Measurements from ENCODE around the gene SH2D4B. TPM values are rescaled to one million over a fixed set of nuclear protein-coding genes. Genes with fewer than 3 reads are reported as not detected.

SH2D4B gene
- total RNA-seq, 4 donors from 2014 or later, result 0.13 TPM; not detected in 3

DNA sequence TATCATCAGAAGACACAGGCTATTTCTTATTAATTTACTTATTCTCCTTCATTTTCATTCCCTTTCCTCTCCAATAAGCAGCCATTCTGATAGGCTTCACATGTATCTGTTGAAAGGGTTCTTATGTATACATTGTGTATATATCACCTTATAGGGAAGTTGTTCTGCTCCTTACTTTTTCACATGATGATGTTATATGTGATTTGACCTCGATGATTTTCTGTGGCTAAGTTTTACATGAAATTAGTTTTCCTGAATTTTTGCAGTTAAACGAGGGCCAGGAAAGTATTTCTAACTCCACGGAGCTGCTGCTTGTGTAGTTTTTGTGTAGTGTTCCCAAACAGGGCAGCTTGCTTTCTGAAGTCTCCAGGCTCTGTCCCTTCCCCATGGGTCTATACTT lies 84.5 kb downstream of the SH2D4B start:
- Histone ChIP-seq H3K4me1 (no peaks in the 10 kb centered on the region), H3K4me3 (no peak overlapping the region), H3K27me3 (no peaks in the 10 kb centered on the region), H3K9me3 (no peaks in the 10 kb centered on the region), H3K27ac (no peak overlapping the region), H3K36me3 (no peaks in the 10 kb centered on the region)
- intact Hi-C loops (cut with DNase I), result no loop called here
- DNase-seq, result no peak
- WGBS, 2 donors, result 71 to 72% methylated on average over 3 of the region's 3 CpGs
- TF ChIP-seq POLR2A (IDR thresholded peaks at IDR 0.05), result no peak
- TF ChIP-seq, protein P1, sequence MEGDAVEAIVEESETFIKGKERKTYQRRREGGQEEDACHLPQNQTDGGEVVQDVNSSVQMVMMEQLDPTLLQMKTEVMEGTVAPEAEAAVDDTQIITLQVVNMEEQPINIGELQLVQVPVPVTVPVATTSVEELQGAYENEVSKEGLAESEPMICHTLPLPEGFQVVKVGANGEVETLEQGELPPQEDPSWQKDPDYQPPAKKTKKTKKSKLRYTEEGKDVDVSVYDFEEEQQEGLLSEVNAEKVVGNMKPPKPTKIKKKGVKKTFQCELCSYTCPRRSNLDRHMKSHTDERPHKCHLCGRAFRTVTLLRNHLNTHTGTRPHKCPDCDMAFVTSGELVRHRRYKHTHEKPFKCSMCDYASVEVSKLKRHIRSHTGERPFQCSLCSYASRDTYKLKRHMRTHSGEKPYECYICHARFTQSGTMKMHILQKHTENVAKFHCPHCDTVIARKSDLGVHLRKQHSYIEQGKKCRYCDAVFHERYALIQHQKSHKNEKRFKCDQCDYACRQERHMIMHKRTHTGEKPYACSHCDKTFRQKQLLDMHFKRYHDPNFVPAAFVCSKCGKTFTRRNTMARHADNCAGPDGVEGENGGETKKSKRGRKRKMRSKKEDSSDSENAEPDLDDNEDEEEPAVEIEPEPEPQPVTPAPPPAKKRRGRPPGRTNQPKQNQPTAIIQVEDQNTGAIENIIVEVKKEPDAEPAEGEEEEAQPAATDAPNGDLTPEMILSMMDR (IDR thresholded peaks at IDR 0.05), result no peak

- H3K9me3 ChIP-seq, result no peaks in the 10 kb centered on the region
- H3K27me3 ChIP-seq, result no peaks in the 10 kb centered on the region
- no peak overlapping the region for H3K27ac ChIP-seq
- H3K4me3 ChIP-seq, result no peak overlapping the region
- H3K4me1 ChIP-seq, result no peaks in the 10 kb centered on the region
- TF ChIP-seq, protein P1 (IDR thresholded peaks at IDR 0.05), result no peak
- TF ChIP-seq POLR2A (IDR thresholded peaks at IDR 0.05), result no peak
- WGBS, 2 donors, result no CpG with 5 or more reads among the region's 1 CpG
- no peaks in the 10 kb centered on the region for H3K36me3 ChIP-seq
- no peak for DNase-seq
- intact Hi-C loops (cut with DNase I), result no loop called here
Measured at GRCh38 chr10:80630324-80630723, 92.6 kb downstream of the SH2D4B start.

- DNase-seq, result no peak
- WGBS, 2 donors, result 71 to 73% methylated on average over 1 to 5 of the region's 7 CpGs
- TF ChIP-seq POLR2A (IDR thresholded peaks at IDR 0.05), result no peak
- TF ChIP-seq, protein P1 (IDR thresholded peaks at IDR 0.05), result no peak
Measured at GRCh38 chr10:80632742-80633141, 95.0 kb downstream of the SH2D4B start.

GRCh38 chr10:80633383-80633860 lies 95.7 kb downstream of the SH2D4B start:
- Histone ChIP-seq H3K27ac (no peak overlapping the region), H3K4me3 (no peak overlapping the region), H3K4me1 (no peaks in the 10 kb centered on the region), H3K9me3 (no peaks in the 10 kb centered on the region), H3K27me3 (no peaks in the 10 kb centered on the region), H3K36me3 (no peaks in the 10 kb centered on the region)
- DNase-seq, result no peak
- intact Hi-C loops (cut with DNase I), result no loop called here
- WGBS, 2 donors, result 53% methylated on average over 4 of the region's 4 CpGs
- TF ChIP-seq, protein P1 (IDR thresholded peaks at IDR 0.05), result no peak
- no peak for TF ChIP-seq POLR2A (IDR thresholded peaks at IDR 0.05)

More at GRCh38 chr10:80632742-80633141, 95.0 kb downstream of the SH2D4B start:
- no peaks in the 10 kb centered on the region for H3K4me1 ChIP-seq
- H3K4me3 ChIP-seq, result no peak overlapping the region
- H3K9me3 ChIP-seq, result no peaks in the 10 kb centered on the region
- no peaks in the 10 kb centered on the region for H3K36me3 ChIP-seq
- H3K27ac ChIP-seq, result no peak overlapping the region
- intact Hi-C loops (cut with DNase I), result no loop called here
- no peaks in the 10 kb centered on the region for H3K27me3 ChIP-seq

DNA sequence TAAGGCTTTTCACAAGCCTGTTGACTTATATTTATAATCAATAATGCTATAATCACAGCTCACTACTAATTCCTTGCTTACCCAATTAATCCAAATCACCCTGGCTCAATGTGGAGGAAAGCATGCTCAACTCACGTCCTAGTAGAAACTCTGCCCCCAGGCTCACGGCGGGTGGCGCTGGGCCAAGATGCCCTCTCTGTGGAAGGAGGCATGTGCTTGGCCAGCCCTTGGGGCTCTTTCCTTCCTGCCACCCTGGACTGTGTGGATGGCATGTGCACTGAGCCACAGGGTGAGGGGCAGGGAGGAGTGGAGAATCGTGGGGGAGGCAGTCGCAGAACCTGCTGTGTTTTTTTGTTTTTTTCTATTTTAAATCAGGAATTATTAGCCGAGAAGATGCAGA lies 96.2 kb downstream of the SH2D4B start:
- no peak for TF ChIP-seq POLR2A (IDR thresholded peaks at IDR 0.05)
- TF ChIP-seq, protein P1 (IDR thresholded peaks at IDR 0.05), result no peak
- H3K4me3 ChIP-seq, result no peak overlapping the region

More for the DNA sequence above, 96.2 kb downstream of the SH2D4B start:
- no peak for DNase-seq
- WGBS, 2 donors, result 54 to 77% methylated on average over 3 to 7 of the region's 7 CpGs
- no peak overlapping the region for H3K27ac ChIP-seq
- intact Hi-C loops (cut with DNase I), result no loop called here
- H3K4me1 ChIP-seq, result no peaks in the 10 kb centered on the region
- no peaks in the 10 kb centered on the region for H3K9me3 ChIP-seq
- H3K27me3 ChIP-seq, result no peaks in the 10 kb centered on the region
- no peaks in the 10 kb centered on the region for H3K36me3 ChIP-seq

Measured in esophagus squamous epithelium (tissue), 5 donors.